Thyroid gland (tissue), 4 donors: ENCODE results near the gene PNMA5.

Experiments
- CTCF ChIP-seq, 6 experiments: fragments of 200-600 bp in 3 of 6; fragments of 450-650 bp in 3 of 6; sonication (generic) in 3 of 6; IDR thresholded peaks; one replicate each; pipeline ENCODE4 v1.5.1; 2016 to 2019; ENCODE audit warnings: antibody characterized with exemption in 6 of 6, mild to moderate bottlenecking in 2 of 6, inconsistent platforms in 1 of 6, moderate library complexity in 1 of 6
- POLR2A ChIP-seq, 2 donors: fragments of 450-650 bp; IDR thresholded peaks; one replicate each; pipeline ENCODE4 v1.6.1; 2017; ENCODE audit warnings: antibody characterized with exemption in 2 of 2, mild to moderate bottlenecking in 2 of 2, moderate library complexity in 1 of 2

- no peak for TF ChIP-seq CTCF (IDR thresholded peaks at IDR 0.05)
- no peak for TF ChIP-seq POLR2A (IDR thresholded peaks at IDR 0.05)
Measured at GRCh38 chrX:152942077-152942442, 51.9 kb downstream of the PNMA5 start.
